HepG2 (cell line): Measurements from ENCODE around the gene SF1. TPM values are rescaled to one million over a fixed set of nuclear protein-coding genes. Genes with fewer than 3 reads are reported as not detected.

Source experiments
- ASH2L ChIP-seq: fragments of 300-600, 200-600 bp; sonication (generic); IDR thresholded peaks from 2 replicates; pipeline ENCODE4 v1.7.0; 2017; ENCODE audit warnings: low read depth, mild to moderate bottlenecking, moderate library complexity, mixed read lengths, low read length; ENCODE audit not compliant: insufficient read length
- ELF1 ChIP-seq: sonication (generic); formaldehyde crosslinking; IDR thresholded peaks from 2 replicates; pipeline ENCODE4 v1.4.0; 2020; ENCODE audit warnings: missing genetic modification reagents
- ERF ChIP-seq: IDR thresholded peaks from 2 replicates; pipeline ENCODE4 v1.6.1; 2018; ENCODE audit warnings: missing biosample characterization, missing genetic modification reagents
- HOXA5 ChIP-seq: sonication (generic); formaldehyde crosslinking; IDR thresholded peaks from 2 replicates; pipeline ENCODE4 v1.4.0; 2020; ENCODE audit warnings: missing genetic modification reagents
- JARID2 ChIP-seq: sonication (generic); formaldehyde crosslinking; IDR thresholded peaks from 2 replicates; pipeline ENCODE4 v1.8.1; 2023; ENCODE audit warnings: missing genetic modification reagents, inconsistent platforms; ENCODE audit not compliant: insufficient replicate concordance
- KDM3A ChIP-seq: IDR thresholded peaks from 2 replicates; pipeline ENCODE4 v1.6.1; 2018; ENCODE audit warnings: low read depth, missing compliant biosample characterization
- NFIB ChIP-seq: sonication (generic); formaldehyde crosslinking; IDR thresholded peaks from 2 replicates; pipeline ENCODE4 v1.9.0; 2021; ENCODE audit warnings: missing genetic modification reagents, mild to moderate bottlenecking, borderline replicate concordance
- NFYC ChIP-seq: IDR thresholded peaks from 2 replicates; pipeline ENCODE4 v1.6.1; 2016; ENCODE audit warnings: missing genetic modification reagents, missing compliant biosample characterization
- POLR2A ChIP-seq, 2 experiments: IDR thresholded peaks; 2 replicates each; pipeline ENCODE4 v1.6.1; 2011; ENCODE audit warnings: low read depth in 2 of 2, low read length in 2 of 2, mild to moderate bottlenecking in 1 of 2, moderate library complexity in 1 of 2; ENCODE audit not compliant: insufficient read depth in 1 of 2
- RFX3 ChIP-seq: IDR thresholded peaks from 2 replicates; pipeline ENCODE4 v1.6.1; 2016; ENCODE audit warnings: missing biosample characterization, missing genetic modification reagents
- SMC3 ChIP-seq: IDR thresholded peaks from 2 replicates; pipeline ENCODE4 v1.6.1; 2011; ENCODE audit warnings: low read length, improper control_type of control experiment
- SP5 ChIP-seq: IDR thresholded peaks from 2 replicates; pipeline ENCODE4 v1.6.1; 2016; ENCODE audit warnings: low read depth, borderline replicate concordance
- TAF1 ChIP-seq: sonication (generic); formaldehyde crosslinking; IDR thresholded peaks from 2 replicates; pipeline ENCODE4 v1.4.0; 2020; ENCODE audit warnings: missing genetic modification reagents
- ZBTB20 ChIP-seq: sonication (generic); formaldehyde crosslinking; IDR thresholded peaks from 2 replicates; pipeline ENCODE4 v1.8.1; 2023; ENCODE audit warnings: missing genetic modification reagents, low read depth, mild to moderate bottlenecking, borderline replicate concordance
- ZFYVE20 ChIP-seq: sonication (generic); formaldehyde crosslinking; IDR thresholded peaks from 2 replicates; pipeline ENCODE4 v1.8.0; 2023; ENCODE audit warnings: low read depth, mild to moderate bottlenecking, moderate library complexity, missing genetic modification reagents, borderline replicate concordance
- ZNF143 ChIP-seq: sonication (generic); formaldehyde crosslinking; IDR thresholded peaks from 2 replicates; pipeline ENCODE4 v1.4.0; 2020; ENCODE audit warnings: missing genetic modification reagents
- ZNF264 ChIP-seq: sonication (generic); formaldehyde crosslinking; IDR thresholded peaks from 2 replicates; pipeline ENCODE4 v1.4.0; 2020; ENCODE audit warnings: missing genetic modification reagents
- ZNF382 ChIP-seq: sonication (generic); formaldehyde crosslinking; IDR thresholded peaks from 2 replicates; pipeline ENCODE4 v1.5.0; 2020; ENCODE audit warnings: missing genetic modification reagents, mild to moderate bottlenecking, borderline replicate concordance
- ZNF543 ChIP-seq: sonication (generic); formaldehyde crosslinking; IDR thresholded peaks from 2 replicates; pipeline ENCODE4 v1.4.0; 2020; ENCODE audit warnings: mild to moderate bottlenecking, missing genetic modification reagents
- ZNF761 ChIP-seq: sonication (generic); formaldehyde crosslinking; conservative IDR thresholded peaks from 2 replicates; pipeline ENCODE4 v1.4.0; 2020; ENCODE audit warnings: mild to moderate bottlenecking, missing genetic modification reagents
- ZSCAN30 ChIP-seq: sonication (generic); formaldehyde crosslinking; IDR thresholded peaks from 2 replicates; pipeline ENCODE4 v1.5.0; 2020; ENCODE audit warnings: mild to moderate bottlenecking, missing genetic modification reagents
- polyA plus RNA-seq, 8 experiments: library from polyadenylated mRNA; depleted of rRNA in 3 of 8; stranded (reverse) in 7 of 8; unstranded in 1 of 8; fragments of >200 nt; fragmentation: Illumina TruSeq in 4 of 8; extraction: Trizol in 4 of 8; gene quantifications; 2 replicates each; pipeline versions ENCODE4 v1.2.1 to v1.2.3, GENCODE V29; 2011 to 2016; ENCODE audit warnings: low read depth in 4 of 8, missing spikeins in 1 of 8, mixed read lengths in 1 of 8; ENCODE audit not compliant: insufficient read depth in 1 of 8
- total RNA-seq, 5 experiments: library from RNA; depleted of rRNA; stranded (reverse); fragments of >200 nt; fragmentation: Illumina TruSeq; extraction: Trizol; gene quantifications; 2 replicates each; pipeline ENCODE4 v1.2.3, GENCODE V29; 2016; ENCODE audit warnings: low read depth in 1 of 5
- TF ChIP-seq, protein P1 (sequence below): sonication (generic); formaldehyde crosslinking; IDR thresholded peaks from 2 replicates; pipeline ENCODE4 v1.4.0; 2020; ENCODE audit warnings: missing genetic modification reagents
- TF ChIP-seq, protein P2 (sequence below): sonication (generic); formaldehyde crosslinking; IDR thresholded peaks from 2 replicates; pipeline ENCODE4 v1.4.0; 2020; ENCODE audit warnings: missing genetic modification reagents
- TF ChIP-seq, protein P3 (sequence below): sonication (generic); formaldehyde crosslinking; IDR thresholded peaks from 2 replicates; pipeline ENCODE4 v1.4.0; 2020; ENCODE audit warnings: missing genetic modification reagents
- TF ChIP-seq, protein P4 (sequence below): IDR thresholded peaks from 2 replicates; pipeline ENCODE4 v1.6.1; 2018; ENCODE audit warnings: missing genetic modification reagents, mild to moderate bottlenecking, missing compliant biosample characterization

SF1 gene
- total and polyA plus RNA-seq, 2 of the 13 experiments (the other 11 are each of a cell fraction or from before 2014, with no cell fraction given) = 55.5 to 70.4 TPM

DNA sequence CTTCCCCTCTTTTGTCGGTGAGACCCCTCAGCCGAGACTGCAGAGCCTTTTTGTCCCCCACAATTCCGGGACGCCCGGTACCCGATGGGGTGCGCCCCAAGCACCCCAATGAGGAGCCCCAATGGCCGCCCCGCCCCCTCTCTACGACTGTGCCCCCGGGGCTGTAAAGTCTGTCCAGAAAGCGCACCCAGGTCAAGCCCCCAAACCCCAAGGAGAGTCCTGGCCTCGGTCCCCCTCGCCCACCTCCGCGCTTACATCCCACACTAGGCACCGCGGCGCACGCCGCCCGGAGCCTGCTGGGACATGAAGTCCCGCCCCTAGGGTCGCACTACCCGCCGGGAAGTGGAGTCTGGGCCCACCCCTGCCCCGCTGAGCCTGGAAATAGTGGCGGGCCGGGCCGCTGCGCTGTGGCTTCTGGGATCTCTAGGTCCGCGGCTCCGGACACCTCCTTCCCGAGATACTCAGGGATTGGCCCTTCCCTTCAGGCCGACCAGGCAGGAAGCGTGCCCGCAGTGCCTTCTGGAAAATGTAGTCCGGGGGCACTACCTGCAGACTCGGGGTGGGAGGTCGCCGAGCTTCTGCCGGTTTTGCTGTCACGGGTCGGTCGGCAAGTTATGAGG lies 32.0 kb upstream of the SF1 start, which contains the start of gene MEN1 (continued):
- TF ChIP-seq, protein P1, sequence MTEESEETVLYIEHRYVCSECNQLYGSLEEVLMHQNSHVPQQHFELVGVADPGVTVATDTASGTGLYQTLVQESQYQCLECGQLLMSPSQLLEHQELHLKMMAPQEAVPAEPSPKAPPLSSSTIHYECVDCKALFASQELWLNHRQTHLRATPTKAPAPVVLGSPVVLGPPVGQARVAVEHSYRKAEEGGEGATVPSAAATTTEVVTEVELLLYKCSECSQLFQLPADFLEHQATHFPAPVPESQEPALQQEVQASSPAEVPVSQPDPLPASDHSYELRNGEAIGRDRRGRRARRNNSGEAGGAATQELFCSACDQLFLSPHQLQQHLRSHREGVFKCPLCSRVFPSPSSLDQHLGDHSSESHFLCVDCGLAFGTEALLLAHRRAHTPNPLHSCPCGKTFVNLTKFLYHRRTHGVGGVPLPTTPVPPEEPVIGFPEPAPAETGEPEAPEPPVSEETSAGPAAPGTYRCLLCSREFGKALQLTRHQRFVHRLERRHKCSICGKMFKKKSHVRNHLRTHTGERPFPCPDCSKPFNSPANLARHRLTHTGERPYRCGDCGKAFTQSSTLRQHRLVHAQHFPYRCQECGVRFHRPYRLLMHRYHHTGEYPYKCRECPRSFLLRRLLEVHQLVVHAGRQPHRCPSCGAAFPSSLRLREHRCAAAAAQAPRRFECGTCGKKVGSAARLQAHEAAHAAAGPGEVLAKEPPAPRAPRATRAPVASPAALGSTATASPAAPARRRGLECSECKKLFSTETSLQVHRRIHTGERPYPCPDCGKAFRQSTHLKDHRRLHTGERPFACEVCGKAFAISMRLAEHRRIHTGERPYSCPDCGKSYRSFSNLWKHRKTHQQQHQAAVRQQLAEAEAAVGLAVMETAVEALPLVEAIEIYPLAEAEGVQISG (CRISPR knock-in tag) = peak; percentile 92
- TF ChIP-seq JARID2 (CRISPR knock-in tag) (peak; percentile 34), ZFYVE20 (CRISPR knock-in tag) (no peak), TAF1 (CRISPR knock-in tag) (peak; percentile 57; the same call in 1 of the 2 replicates), ZSCAN30 (CRISPR knock-in tag) (no peak), ZNF143 (peak; percentile 94), ZNF761 (CRISPR knock-in tag) (peak; percentile 31; the same call in 1 of the 2 replicates), NFIB (CRISPR knock-in tag) (no peak), ZBTB20 (CRISPR knock-in tag) (0 out of 2 replicates have a peak, but pooled peaks have one; percentile 26), KDM3A (CRISPR knock-in tag) (peak; percentile 48; the same call in 1 of the 2 replicates), ASH2L (peak; percentile 48), NFYC (peak; percentile 82), ZNF382 (CRISPR knock-in tag) (no peak), ELF1 (peak; percentile 96), ERF (CRISPR knock-in tag) (peak; percentile 60; the same call in 1 of the 2 replicates), RFX3 (CRISPR knock-in tag) (no peak), SP5 (CRISPR knock-in tag) (peak; percentile 78), POLR2A (IDR thresholded peaks at IDR 0.05; ENCODE audit: insufficient read depth in 1 of 2, low read depth in 2 of 2, low read length in 2 of 2) (peak; percentile 45 to 86), HOXA5 (CRISPR knock-in tag) (no peak), SMC3 (no peak), ZNF264 (no peak), ZNF543 (CRISPR knock-in tag) (no peak)
- TF ChIP-seq, protein P2, sequence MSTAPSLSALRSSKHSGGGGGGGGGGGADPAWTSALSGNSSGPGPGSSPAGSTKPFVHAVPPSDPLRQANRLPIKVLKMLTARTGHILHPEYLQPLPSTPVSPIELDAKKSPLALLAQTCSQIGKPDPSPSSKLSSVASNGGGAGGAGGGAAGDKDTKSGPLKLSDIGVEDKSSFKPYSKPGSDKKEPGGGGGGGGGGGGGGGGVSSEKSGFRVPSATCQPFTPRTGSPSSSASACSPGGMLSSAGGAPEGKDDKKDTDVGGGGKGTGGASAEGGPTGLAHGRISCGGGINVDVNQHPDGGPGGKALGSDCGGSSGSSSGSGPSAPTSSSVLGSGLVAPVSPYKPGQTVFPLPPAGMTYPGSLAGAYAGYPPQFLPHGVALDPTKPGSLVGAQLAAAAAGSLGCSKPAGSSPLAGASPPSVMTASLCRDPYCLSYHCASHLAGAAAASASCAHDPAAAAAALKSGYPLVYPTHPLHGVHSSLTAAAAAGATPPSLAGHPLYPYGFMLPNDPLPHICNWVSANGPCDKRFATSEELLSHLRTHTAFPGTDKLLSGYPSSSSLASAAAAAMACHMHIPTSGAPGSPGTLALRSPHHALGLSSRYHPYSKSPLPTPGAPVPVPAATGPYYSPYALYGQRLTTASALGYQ (CRISPR knock-in tag) = peak; percentile 57; the same call in 1 of the 2 replicates
- TF ChIP-seq, protein P3, sequence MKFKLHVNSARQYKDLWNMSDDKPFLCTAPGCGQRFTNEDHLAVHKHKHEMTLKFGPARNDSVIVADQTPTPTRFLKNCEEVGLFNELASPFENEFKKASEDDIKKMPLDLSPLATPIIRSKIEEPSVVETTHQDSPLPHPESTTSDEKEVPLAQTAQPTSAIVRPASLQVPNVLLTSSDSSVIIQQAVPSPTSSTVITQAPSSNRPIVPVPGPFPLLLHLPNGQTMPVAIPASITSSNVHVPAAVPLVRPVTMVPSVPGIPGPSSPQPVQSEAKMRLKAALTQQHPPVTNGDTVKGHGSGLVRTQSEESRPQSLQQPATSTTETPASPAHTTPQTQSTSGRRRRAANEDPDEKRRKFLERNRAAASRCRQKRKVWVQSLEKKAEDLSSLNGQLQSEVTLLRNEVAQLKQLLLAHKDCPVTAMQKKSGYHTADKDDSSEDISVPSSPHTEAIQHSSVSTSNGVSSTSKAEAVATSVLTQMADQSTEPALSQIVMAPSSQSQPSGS (CRISPR knock-in tag) = peak; percentile 61; the same call in 1 of the 2 replicates
- TF ChIP-seq, protein P4, sequence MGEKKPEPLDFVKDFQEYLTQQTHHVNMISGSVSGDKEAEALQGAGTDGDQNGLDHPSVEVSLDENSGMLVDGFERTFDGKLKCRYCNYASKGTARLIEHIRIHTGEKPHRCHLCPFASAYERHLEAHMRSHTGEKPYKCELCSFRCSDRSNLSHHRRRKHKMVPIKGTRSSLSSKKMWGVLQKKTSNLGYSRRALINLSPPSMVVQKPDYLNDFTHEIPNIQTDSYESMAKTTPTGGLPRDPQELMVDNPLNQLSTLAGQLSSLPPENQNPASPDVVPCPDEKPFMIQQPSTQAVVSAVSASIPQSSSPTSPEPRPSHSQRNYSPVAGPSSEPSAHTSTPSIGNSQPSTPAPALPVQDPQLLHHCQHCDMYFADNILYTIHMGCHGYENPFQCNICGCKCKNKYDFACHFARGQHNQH = peak; percentile 73
